Epithelial cell of proximal tubule (primary cell): ENCODE data around the gene TTC28. TPM values are rescaled to one million over a fixed set of nuclear protein-coding genes. Genes with fewer than 3 reads are reported as not detected.
"Not testable (repeated sequence)": the region's sequence is repeated elsewhere in the genome, so short reads cannot be mapped to it uniquely, and the experiment has no call there.

Source experiments
- DNase-seq: peaks from one replicate; pipeline ENCODE4 v3.0.0-alpha.2; 2011; ENCODE audit warnings: low read depth
- H3K4me3 ChIP-seq: 2 replicates; pipeline ENCODE4 v1.5.1; 2011; ENCODE audit warnings: low read depth, mild to moderate bottlenecking, low read length
- CTCF ChIP-seq: conservative IDR thresholded peaks from 2 replicates; pipeline ENCODE4 v1.5.1; 2012; ENCODE audit warnings: low read depth, mild to moderate bottlenecking, low read length
- total RNA-seq: library from RNA; depleted of rRNA; stranded (reverse); fragments of >200 nt; gene quantifications from 2 replicates; pipeline ENCODE4 v1.2.3, GENCODE V29; 2015

Gene TTC28
- total RNA-seq, 1 donor from 2014 or later, result 3.7 TPM

- no peak overlapping the region for H3K4me3 ChIP-seq
- TF ChIP-seq CTCF, result no peak
- no peak for DNase-seq
These were observed 312.8 kb downstream of the TTC28 start for GRCh38 chr22:28366856-28367255.

GRCh38 chr22:28365371-28365770 lies 314.3 kb downstream of the TTC28 start:
- no peak overlapping the region for H3K4me3 ChIP-seq
- no peak for DNase-seq
- TF ChIP-seq CTCF, result no peak

GRCh38 chr22:28364105-28364504 lies 315.5 kb downstream of the TTC28 start:
- H3K4me3 ChIP-seq, DNase-seq: not testable (repeated sequence)

GRCh38 chr22:28360939-28361338 lies 318.7 kb downstream of the TTC28 start:
- H3K4me3 ChIP-seq, result no peak overlapping the region
- no peak for TF ChIP-seq CTCF
- no peak for DNase-seq

GRCh38 chr22:28358312-28358711 lies 321.3 kb downstream of the TTC28 start:
- TF ChIP-seq CTCF, result no peak
- DNase-seq, result no peak
- H3K4me3 ChIP-seq, result no peak overlapping the region

- TF ChIP-seq CTCF, result no peak
- no peak overlapping the region for H3K4me3 ChIP-seq
- DNase-seq, result no peak
These were observed 322.4 kb downstream of the TTC28 start for GRCh38 chr22:28357193-28357592.

GRCh38 chr22:28351476-28351875 lies 328.2 kb downstream of the TTC28 start:
- no peak for DNase-seq
- H3K4me3 ChIP-seq, result no peak overlapping the region
- no peak for TF ChIP-seq CTCF
